Activated CD4-positive, alpha-beta T cell treated with anti-CD3 and anti-CD28 coated beads, Interleukin-2, amount 50 U/mL, for 16 hours (primary cell): ENCODE results near the gene ACSBG1.
"Not testable (repeated sequence)": the region's sequence is repeated elsewhere in the genome, so short reads cannot be mapped to it uniquely, and the experiment has no call there.

Experiments
- DNase-seq: peaks from one replicate; pipeline ENCODE4 v3.0.0-alpha.2; 2020

Gene ACSBG1

GRCh38 chr15:78162038-78162437 is 72.3 kb downstream of the ACSBG1 start:
- DNase-seq = no peak

GRCh38 chr15:78159395-78159794 is 75.0 kb downstream of the ACSBG1 start:
- DNase-seq = no peak

DNA sequence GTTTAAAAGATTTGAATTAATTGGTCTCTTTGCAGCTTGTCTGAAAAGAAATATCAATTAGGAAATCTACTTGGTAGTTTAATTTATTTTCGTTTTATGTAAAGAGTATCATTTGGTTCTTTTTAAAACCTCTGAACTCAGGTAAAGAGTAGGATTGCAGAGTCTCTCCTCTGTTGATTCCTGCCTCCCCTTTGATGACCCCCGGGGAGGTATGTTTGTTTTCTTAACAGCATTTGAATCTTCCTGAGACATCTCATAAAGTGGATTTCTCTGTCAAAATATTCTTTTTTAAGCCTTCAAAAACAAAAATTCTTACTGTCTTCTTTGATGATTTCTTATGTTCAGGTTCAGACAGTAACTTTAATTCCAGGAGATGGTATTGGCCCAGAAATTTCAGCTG is 77.2 kb downstream of the ACSBG1 start:
- no peak for DNase-seq

GRCh38 chr15:78156653-78157052 is 77.7 kb downstream of the ACSBG1 start:
- no peak for DNase-seq

DNA sequence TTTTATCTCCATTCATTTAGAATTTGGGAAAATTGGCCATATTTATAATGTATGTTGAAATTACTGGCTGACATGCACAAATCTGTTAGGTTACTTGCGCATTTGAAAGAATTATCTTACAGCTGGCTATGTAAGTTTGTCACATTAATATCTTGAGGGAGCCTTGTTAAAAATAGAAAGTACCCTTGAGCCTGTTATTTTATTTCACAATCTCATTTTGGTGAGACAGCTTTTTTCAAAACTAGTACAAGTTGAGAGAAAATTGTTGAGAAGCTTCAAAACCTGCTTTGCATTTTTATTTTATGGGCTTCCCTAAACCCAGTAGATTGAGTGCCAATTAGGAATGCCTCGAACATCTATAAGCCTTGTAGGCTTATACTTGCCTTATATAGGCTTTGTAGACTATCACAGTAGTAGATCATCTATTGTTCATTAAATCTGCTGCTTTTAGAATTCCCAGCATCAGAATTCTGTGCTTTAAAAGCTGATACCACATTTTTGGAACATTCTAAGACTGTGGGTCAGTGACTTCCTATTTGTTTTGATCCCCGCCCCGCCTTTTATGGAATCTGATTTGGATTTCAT is 78.9 kb downstream of the ACSBG1 start:
- no peak for DNase-seq

GRCh38 chr15:78154955-78155354 is 79.4 kb downstream of the ACSBG1 start:
- no peak for DNase-seq

DNA sequence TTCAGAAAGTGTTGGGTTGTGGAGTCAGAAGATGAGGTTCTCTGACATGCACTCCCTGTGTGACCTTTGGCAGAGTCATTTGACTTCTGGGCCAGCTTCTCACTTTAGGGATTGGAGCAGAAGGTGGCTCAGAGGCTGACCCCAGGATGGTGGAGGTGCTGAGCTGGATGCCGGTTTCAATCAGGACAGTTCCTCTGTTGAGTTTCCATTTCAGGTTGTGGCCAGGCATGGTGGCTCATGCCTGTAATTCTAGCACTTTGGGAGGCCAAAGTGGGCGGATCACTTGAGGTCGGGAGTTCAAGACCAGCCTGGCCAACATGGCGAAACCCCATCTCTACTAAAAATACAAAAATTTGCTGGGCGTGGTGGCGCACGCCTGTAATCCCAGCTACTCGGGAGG is 83.3 kb downstream of the ACSBG1 start:
- DNase-seq = not testable (repeated sequence)

GRCh38 chr15:78149805-78150751 is 84.3 kb downstream of the ACSBG1 start:
- DNase-seq = no peak

- peak; percentile 99 for DNase-seq
These were observed 85.1 kb downstream of the ACSBG1 start, which contains the start of gene IDH3A for GRCh38 chr15:78149068-78149804. Gene IDH3A, plus strand, starts transcription at chr15:78149362. Its CDS starts 42 bp downstream, at chr15:78149404.

- DNase-seq = no peak
These were observed 85.8 kb downstream of the ACSBG1 start for GRCh38 chr15:78148392-78149067.

GRCh38 chr15:78147566-78147965 is 86.8 kb downstream of the ACSBG1 start:
- no peak for DNase-seq

DNA sequence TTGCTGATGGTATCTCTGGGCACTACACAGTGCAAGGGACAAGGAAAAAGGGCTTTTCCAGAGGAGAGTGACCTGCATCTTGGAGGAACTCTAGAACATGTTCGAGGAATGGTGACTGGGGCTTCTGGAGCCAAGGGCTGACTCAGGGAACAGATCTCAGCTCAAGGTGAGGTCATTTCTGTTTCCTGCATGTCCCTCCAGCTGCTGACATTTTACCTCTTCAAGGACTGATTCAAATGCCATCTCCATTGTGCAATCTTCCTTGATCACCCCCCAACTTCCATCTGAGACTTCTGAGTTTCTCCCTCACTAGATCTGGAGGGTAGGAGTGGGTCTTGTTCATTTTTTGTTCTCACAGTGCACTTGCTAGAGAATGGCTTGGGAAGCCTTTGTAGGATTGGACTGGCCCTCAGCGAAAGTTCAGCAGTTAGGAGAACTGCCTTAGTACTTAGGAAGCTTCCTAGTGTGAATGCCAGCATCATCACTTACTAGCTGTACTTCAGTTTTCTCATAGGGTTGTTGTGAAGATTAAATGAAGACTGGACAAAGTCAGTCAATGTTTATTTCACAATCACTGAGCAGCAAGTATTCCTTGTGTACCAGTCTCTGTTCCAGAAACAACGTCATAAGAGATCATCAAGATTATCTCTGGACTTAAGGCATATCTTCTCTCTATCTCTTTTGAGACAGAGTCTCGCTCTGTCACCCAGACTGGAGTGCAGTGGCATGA is 87.8 kb downstream of the ACSBG1 start:
- no peak for DNase-seq

DNA sequence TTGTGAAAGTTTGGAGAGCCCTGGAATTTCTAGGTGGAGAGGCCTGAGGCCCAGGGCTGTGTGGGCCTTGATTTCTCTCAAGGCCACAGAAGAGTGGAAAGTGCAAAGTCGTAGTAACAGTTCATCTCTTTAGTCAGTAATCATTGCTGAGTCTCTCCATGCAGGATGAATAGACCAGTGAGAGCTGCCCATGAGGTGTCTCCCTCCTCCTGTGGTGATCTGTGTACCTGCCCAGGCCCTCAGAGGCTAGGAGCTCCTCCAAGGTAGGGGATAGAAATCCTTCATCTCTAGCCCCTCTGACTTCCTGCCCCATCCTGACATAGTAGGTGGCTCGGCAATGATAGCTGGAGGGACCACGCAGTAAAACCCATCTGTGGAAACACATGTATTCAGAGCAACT is 92.0 kb downstream of the ACSBG1 start:
- DNase-seq = no peak

GRCh38 chr15:78140292-78140691 is 94.1 kb downstream of the ACSBG1 start:
- DNase-seq = no peak

- no peak for DNase-seq
These were observed 94.8 kb downstream of the ACSBG1 start for GRCh38 chr15:78139578-78139977.

- DNase-seq = no peak
These were observed 100.6 kb downstream of the ACSBG1 start for GRCh38 chr15:78133801-78134200.

- DNase-seq = peak; percentile 70
These were observed 102.9 kb downstream of the ACSBG1 start, which contains the start of gene CIB2 for GRCh38 chr15:78131295-78132061. Gene CIB2, minus strand, starts transcription at chr15:78131445. Its CDS starts 230 bp downstream, at chr15:78131215.

- DNase-seq = no peak
These were observed 103.7 kb downstream of the ACSBG1 start for GRCh38 chr15:78130466-78131294.

- no peak for DNase-seq
These were observed 104.5 kb downstream of the ACSBG1 start for GRCh38 chr15:78129751-78130287.
